B cell (primary cell): Measurements from ENCODE around the gene ATG13.

Experiments used
- EZH2 ChIP-seq: IDR thresholded peaks from 2 replicates; pipeline ENCODE4 v1.6.1; 2012; ENCODE audit warnings: borderline replicate concordance, low read depth, mild to moderate bottlenecking, moderate library complexity, low read length; ENCODE audit not compliant: insufficient read depth, poor library complexity, severe bottlenecking
- TF ChIP-seq, protein P1 (sequence below): fragments of 200-600 bp; IDR thresholded peaks from one replicate; pipeline ENCODE4 v1.8.0; 2022; ENCODE audit warnings: antibody characterized with exemption, mild to moderate bottlenecking

DNA sequence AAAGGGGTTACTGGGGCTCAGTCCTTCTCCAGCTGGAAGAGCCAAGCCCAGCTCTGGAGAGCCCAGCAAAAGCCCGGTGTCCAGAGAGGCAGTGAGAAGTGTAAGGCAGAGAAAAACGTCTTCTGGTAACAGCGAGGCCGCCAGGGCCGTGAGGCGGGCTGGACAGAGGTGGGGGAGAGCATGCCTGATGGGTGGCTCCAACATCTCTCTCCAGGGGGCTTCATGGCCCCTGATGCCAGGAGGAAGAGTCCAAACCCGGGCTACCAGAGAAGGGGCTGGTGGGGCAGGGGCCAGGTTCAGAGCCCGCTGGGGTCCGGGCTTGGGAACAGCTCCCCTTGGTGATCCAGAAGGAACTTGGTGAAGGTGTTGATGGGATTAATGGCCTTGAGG, 61.4 kb downstream of the ATG13 start:
- TF ChIP-seq, protein P1, sequence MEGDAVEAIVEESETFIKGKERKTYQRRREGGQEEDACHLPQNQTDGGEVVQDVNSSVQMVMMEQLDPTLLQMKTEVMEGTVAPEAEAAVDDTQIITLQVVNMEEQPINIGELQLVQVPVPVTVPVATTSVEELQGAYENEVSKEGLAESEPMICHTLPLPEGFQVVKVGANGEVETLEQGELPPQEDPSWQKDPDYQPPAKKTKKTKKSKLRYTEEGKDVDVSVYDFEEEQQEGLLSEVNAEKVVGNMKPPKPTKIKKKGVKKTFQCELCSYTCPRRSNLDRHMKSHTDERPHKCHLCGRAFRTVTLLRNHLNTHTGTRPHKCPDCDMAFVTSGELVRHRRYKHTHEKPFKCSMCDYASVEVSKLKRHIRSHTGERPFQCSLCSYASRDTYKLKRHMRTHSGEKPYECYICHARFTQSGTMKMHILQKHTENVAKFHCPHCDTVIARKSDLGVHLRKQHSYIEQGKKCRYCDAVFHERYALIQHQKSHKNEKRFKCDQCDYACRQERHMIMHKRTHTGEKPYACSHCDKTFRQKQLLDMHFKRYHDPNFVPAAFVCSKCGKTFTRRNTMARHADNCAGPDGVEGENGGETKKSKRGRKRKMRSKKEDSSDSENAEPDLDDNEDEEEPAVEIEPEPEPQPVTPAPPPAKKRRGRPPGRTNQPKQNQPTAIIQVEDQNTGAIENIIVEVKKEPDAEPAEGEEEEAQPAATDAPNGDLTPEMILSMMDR = no peak
- TF ChIP-seq EZH2 = no peak
